Right kidney (tissue), 9 donors: ENCODE data around the gene GABPB2.
A peak's percentile ranks its signal among the peaks of the same experiment; 100 is the strongest.

Source experiments
- DNase-seq: peaks from one replicate; pipeline ENCODE4 v3.0.0-alpha.2; 2016
- long read RNA-seq, 8 donors: transcript quantifications; one replicate each; lab custom pipeline, GENCODE V29; 2026

GABPB2 gene
- long read RNA-seq, donor 1: 0 reads
- long read RNA-seq, donor 2: 0 reads
- long read RNA-seq, donor 3, full-length matches to known transcripts: 1 of 6 reads
- long read RNA-seq, donor 3, partial matches to known transcripts: 5 of 6 reads
- long read RNA-seq, donor 3, other reads (novel, unspliced or antisense): 0 of 6 reads
- long read RNA-seq, donor 4, partial matches to known transcripts: 5 of 5 reads
- long read RNA-seq, donor 4, other reads (novel, unspliced or antisense): 0 of 5 reads
- long read RNA-seq, donor 5, partial matches to known transcripts: 13 of 13 reads
- long read RNA-seq, donor 5, other reads (novel, unspliced or antisense): 0 of 13 reads
- long read RNA-seq, donor 6: 0 reads
- long read RNA-seq, donor 7, full-length matches to known transcripts: 1 of 1 reads
- long read RNA-seq, donor 7, partial matches to known transcripts: 0 of 1 reads
- long read RNA-seq, donor 7, other reads (novel, unspliced or antisense): 0 of 1 reads
- long read RNA-seq, donor 8, full-length matches to known transcripts: 3 of 3 reads
- long read RNA-seq, donor 8, partial matches to known transcripts: 0 of 3 reads
- long read RNA-seq, donor 8, other reads (novel, unspliced or antisense): 0 of 3 reads

- DNase-seq: peak; percentile 100
Measured at GRCh38 chr1:151070474-151071276, at the start of gene GABPB2. Gene GABPB2 (plus strand): TSS chr1:151070761. CDS start chr1:151088190, 17,429 bp downstream.

GRCh38 chr1:151024540-151025146 is 45.9 kb upstream of the GABPB2 start:
- DNase-seq: peak; percentile 36

GRCh38 chr1:151026460-151026859 is 44.1 kb upstream of the GABPB2 start:
- no peak for DNase-seq

- DNase-seq: no peak
Measured at GRCh38 chr1:151032164-151032563, 38.4 kb upstream of the GABPB2 start.

GRCh38 chr1:151035167-151035566 is 35.4 kb upstream of the GABPB2 start:
- no peak for DNase-seq

- DNase-seq: no peak
Measured at GRCh38 chr1:151036356-151036755, 34.2 kb upstream of the GABPB2 start, which contains the start of gene BNIPL. Gene BNIPL (plus strand): TSS chr1:151036586. CDS start chr1:151036726, 140 bp downstream.

GRCh38 chr1:151037032-151037431 is 33.5 kb upstream of the GABPB2 start:
- no peak for DNase-seq

GRCh38 chr1:151039521-151039920 is 31.0 kb upstream of the GABPB2 start:
- DNase-seq: no peak

- DNase-seq: no peak
Measured at GRCh38 chr1:151043163-151043562, 27.4 kb upstream of the GABPB2 start.

GRCh38 chr1:151047591-151047924 is 23.0 kb upstream of the GABPB2 start, which contains the start of gene C1orf56:
Gene C1orf56 (plus strand): TSS chr1:151047751. CDS start chr1:151047848, 97 bp downstream.
- DNase-seq: no peak

GRCh38 chr1:151047925-151048644 is 22.5 kb upstream of the GABPB2 start:
- DNase-seq: peak; percentile 90

- no peak for DNase-seq
Measured at GRCh38 chr1:151048645-151049032, 21.9 kb upstream of the GABPB2 start.

GRCh38 chr1:151049458-151049857 is 21.1 kb upstream of the GABPB2 start:
- DNase-seq: no peak

GRCh38 chr1:151050051-151050688 is 20.4 kb upstream of the GABPB2 start:
- no peak for DNase-seq

- DNase-seq: no peak
Measured at GRCh38 chr1:151051356-151052009, 19.1 kb upstream of the GABPB2 start.

- no peak for DNase-seq
Measured at GRCh38 chr1:151054971-151055547, 15.5 kb upstream of the GABPB2 start.

- DNase-seq: no peak
Measured at GRCh38 chr1:151055581-151055980, 15.0 kb upstream of the GABPB2 start.

GRCh38 chr1:151056149-151056548 is 14.4 kb upstream of the GABPB2 start:
- DNase-seq: no peak

- peak; percentile 80 for DNase-seq
Measured at GRCh38 chr1:151058692-151059091, 11.9 kb upstream of the GABPB2 start.
